Stimulated activated CD4-positive, alpha-beta T cell treated with anti-CD3 and anti-CD28 coated beads, Interleukin-4, amount 100 ng/mL, for 48 hours (primary cell): ENCODE data around the gene DBP.
"Not testable (repeated sequence)": the region's sequence is repeated elsewhere in the genome, so short reads cannot be mapped to it uniquely, and the experiment has no call there.

Experiments used
- DNase-seq, 2 donors: peaks; one replicate each; pipeline ENCODE4 v3.0.0-alpha.2; 2020; ENCODE audit warnings: low read depth in 2 of 2

The DBP gene, protein sequence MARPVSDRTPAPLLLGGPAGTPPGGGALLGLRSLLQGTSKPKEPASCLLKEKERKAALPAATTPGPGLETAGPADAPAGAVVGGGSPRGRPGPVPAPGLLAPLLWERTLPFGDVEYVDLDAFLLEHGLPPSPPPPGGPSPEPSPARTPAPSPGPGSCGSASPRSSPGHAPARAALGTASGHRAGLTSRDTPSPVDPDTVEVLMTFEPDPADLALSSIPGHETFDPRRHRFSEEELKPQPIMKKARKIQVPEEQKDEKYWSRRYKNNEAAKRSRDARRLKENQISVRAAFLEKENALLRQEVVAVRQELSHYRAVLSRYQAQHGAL

GRCh38 chr19:48636859-48637448 is at the start of gene DBP:
DBP (minus strand) TSS chr19:48637379; CDS start chr19:48636994, 385 bp downstream.
- DNase-seq = no peak

- not testable (repeated sequence) for DNase-seq
Observed at GRCh38 chr19:48686637-48687036, 49.5 kb upstream of the DBP start.

DNA sequence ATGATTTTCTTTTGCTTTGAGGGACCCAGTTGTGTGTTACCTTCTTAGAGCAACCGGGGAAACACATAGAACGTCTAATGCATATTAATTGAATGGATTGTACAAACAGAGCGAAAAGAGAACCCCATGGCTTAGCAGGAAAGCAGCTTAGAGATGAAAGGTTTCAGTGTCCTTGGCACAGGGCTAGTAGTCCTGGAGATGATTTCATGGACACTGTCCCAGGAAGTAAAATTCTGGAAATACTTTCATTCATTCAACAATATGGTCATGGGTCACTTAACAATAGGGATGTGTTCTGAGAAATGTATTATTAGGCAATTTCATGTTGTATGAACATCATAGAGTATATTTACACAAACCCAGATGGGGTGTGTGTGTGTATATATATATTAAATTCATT is 48.9 kb upstream of the DBP start:
- DNase-seq = no peak

- DNase-seq = no peak
Observed at GRCh38 chr19:48685583-48685982, 48.4 kb upstream of the DBP start.

DNA sequence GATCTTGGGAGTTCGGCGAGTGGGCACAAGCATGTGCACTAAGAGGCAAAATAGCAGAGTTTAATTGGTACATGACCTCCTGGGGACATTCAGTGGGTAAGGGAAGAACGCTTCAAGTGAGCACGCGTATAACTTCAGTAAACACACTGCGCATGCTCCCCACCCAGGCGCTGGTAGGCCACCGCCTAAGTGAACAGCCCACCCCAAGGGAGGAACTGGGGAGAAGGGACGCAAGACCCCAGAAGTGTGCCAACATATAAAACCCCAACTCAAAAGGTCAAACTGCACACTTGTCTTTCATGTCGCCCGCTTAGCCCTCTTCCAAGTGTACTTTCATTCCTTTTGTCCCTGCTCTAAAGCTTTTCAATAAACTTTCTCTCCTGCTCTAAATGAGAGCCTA is 46.2 kb upstream of the DBP start:
- peak; percentile 8 to 18 for DNase-seq

DNA sequence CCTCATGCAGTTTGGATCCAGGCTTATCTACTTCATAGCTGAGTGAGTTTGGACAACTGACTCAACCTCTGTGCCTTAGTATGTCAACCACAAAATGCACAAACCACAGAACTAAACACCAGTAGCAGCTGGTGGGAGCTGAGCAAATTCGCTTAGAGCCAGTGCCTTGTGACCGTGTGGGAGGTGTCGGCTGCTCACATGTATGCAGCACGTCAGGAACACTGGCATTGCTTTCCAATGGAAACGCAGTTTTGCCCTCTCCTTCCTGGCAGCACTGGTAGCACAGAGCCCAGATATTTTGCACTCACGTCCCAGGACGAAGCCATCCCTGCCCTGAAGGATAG is 43.9 kb upstream of the DBP start:
- no peak for DNase-seq

DNA sequence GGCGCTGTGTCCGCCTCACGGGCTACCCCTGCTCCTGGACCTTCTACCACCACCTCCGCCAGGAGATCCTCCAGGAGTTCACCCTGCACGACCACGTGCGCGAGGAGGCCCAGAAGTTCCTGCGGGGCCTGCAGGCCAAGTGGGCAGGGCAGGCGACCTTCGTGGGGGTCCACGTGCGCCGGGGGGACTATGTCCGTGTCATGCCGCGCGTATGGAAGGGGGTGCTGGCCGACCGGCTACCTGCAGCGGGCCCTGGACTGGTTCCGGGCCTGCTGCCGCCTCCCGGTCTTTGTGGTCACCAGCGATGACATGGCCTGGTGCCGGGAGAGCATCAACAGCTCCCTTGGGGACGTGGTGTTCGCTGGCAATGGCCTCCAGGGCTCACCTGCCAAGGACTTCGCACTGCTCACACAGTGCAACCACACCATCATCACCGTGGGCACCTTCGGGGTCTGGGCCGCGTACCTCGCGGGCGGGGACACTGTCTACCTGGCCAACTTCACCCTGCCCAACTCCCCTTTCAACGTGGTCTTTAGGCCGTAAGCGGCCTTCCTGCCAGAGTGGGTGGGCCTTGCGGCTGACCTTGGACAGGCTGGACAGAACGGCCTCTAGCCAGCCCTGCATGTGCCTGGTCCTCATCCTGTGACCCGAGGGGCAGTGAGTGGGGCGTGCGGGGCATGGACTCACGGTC is 43.4 kb upstream of the DBP start:
- DNase-seq = no peak

- DNase-seq = not testable (repeated sequence)
Observed at GRCh38 chr19:48680006-48680405, 42.8 kb upstream of the DBP start.

GRCh38 chr19:48678201-48678600 is 41.0 kb upstream of the DBP start:
- no peak for DNase-seq

DNA sequence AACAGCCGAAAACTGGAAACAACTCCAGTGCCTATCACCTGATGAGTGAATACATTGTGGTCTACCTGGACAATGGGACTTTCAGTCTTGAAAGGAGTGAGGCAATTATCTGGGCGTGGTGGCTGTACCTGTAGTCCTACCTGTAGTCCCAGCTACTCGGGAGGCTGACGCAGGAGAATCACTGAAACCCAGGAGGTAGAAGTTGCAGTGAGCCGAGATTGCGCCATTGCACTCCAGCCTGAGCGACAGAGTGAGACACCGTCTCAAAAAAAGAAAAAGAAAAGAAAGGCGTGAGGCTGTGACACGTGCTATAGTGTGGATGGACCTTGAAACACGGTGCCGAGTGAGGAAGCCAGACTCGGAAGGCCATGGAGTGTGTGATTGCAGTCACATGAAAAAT is 39.7 kb upstream of the DBP start:
- no peak for DNase-seq

- DNase-seq = no peak
Observed at GRCh38 chr19:48676487-48676886, 39.3 kb upstream of the DBP start.

DNA sequence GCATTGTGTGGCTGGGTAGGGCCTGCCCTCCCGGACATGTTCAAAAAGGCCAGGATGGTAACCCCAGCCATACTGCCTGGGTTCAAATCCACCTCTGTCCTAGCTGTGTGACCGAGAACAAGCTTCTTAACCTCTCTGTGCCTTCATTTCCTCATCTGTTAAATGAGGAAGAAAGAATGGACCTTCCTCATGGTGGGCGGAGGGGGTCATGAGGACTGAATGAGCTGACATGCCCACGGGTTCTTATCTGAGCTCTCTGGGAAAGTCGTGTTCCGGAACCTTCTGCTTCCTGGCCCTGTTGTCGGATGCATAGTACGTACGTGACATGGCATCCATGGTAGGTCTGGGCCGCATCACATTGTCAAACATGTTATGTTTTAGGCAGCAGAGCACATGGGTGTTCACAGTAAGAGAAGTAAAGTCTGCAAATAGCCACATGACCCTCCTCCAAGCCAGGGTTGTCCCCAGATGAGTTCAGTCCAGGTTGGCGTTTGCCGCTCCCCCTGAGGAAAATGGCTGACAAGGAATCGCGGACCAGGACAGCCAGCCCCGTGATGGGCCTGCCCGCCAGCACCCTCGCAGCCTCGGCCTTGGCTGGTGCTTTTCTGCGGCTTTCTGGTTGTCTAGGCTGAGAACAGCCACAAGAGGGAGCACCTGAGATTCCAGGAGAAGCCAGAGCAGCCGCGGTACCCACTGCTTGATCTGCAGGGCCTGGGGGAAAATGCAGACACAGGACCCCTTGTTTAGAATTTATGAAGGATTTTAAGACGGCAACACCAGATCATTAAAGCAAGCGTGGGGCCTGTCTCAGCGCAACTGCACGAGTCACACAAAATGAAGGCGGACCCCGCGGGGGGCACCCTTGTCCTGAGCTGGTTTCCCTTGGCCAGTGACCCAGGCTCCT is 38.0 kb upstream of the DBP start:
- peak; percentile 61 to 65 for DNase-seq

GRCh38 chr19:48674216-48674809 is 37.1 kb upstream of the DBP start:
- no peak for DNase-seq

GRCh38 chr19:48673436-48674100 is 36.4 kb upstream of the DBP start:
- no peak for DNase-seq

DNA sequence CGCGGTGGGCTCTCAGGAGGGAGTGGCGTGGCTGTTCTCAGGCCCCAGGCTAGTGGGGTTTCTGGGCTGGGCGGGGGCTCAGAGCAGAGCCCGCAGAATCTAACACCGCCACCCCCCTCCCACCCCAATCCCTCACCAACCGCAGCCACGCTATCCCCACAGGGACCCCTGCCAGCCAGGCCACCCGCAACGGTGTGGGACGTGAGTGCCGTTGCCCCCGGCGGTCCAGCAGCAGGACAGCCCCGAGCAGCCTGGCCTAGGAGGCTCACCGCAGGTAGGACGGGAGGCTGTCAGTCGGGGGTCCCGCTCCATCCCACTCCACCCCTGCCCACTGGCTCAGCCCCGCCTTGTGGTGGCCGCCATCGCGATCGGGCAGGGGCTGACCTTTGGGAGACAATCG is 35.8 kb upstream of the DBP start, which contains the start of gene NTN5:
Gene NTN5, minus strand, starts transcription at position 24 of the 400 bp plus-strand sequence. CDS start 2,031 bp downstream, outside the sequence.
- DNase-seq = no peak

GRCh38 chr19:48671446-48671995 is 34.3 kb upstream of the DBP start:
- no peak for DNase-seq

GRCh38 chr19:48670699-48671445 is 33.7 kb upstream of the DBP start:
- no peak for DNase-seq

DNA sequence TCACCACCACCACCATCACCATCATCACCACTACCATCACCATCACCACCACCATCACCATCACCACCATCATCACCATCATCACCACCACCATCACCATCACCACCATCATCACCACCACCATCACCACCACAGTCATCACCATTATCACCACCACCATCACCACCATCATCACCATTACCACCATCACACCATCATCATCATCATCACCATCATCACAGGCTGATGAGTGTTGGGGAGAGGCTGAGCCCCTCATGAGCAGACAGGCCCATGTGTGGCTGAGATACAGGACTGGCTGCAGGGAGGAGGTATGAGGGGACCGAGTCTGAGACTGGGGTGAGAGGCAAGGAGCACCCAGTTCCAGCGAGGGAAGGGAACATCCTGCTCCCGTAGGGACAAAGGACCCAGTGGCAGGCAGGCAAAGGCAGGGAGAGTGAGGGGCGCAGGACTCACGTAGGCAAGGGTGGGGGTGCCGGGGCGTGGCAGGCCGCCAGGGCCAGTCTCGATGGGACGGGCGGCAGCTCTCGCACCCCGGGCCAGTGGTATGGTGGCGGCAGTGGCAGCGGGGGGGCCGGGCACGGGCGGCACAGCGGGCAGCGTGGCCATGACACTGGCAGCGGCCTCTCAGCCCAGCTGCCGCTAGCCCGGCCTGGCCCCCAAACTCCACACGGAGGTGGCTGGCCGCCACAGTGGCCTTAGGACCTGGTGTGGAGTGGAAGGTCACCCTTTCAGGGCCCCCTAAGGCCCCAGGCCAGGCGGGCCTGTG is 32.9 kb upstream of the DBP start:
- no peak for DNase-seq

DNA sequence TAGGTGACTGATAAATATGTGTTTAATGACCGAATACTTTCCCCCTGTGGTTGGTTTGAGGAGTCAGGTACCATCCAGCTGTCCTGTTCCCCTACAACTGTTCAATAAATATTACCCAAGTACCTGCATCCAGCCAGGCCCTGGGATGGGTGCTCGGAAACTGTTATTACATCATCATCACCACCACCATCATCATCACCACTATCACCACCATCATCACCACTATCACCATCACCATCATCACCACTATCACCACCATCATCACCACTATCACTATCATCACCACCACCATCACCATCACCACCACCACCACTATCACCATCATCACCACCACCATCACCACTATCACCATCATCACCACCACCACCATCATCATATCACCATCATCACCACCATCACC is 31.6 kb upstream of the DBP start:
- DNase-seq = no peak
